Lower leg skin (tissue), 4 donors: Measurements from ENCODE around the gene CNOT10. TPM values are rescaled to one million over a fixed set of nuclear protein-coding genes. Genes with fewer than 3 reads are reported as not detected.

Experiments
- DNase-seq, 2 donors: peaks; one replicate each; pipeline ENCODE4 v3.0.0-alpha.2; 2019; ENCODE audit warnings: low spot score in 2 of 2
- H3K4me3 ChIP-seq: fragments of 200-600 bp; sonication (generic); 2 replicates; pipeline ENCODE4 v1.5.1; 2017; ENCODE audit warnings: mild to moderate bottlenecking, low read depth; ENCODE audit not compliant: poor library complexity, severe bottlenecking
- CTCF ChIP-seq, 3 donors: fragments of 450-650 bp; IDR thresholded peaks; one replicate each; pipeline ENCODE4 v1.5.1; 2016; ENCODE audit warnings: antibody characterized with exemption in 3 of 3, mild to moderate bottlenecking in 3 of 3, moderate library complexity in 2 of 3
- POLR2A ChIP-seq, 2 donors: fragments of 450-650 bp; IDR thresholded peaks; one replicate each; pipeline ENCODE4 v1.6.1; 2016 to 2017; ENCODE audit warnings: antibody characterized with exemption in 2 of 2, mild to moderate bottlenecking in 1 of 2, moderate library complexity in 1 of 2
- WGBS, 2 donors: methylation state at CpG; one replicate each; pipeline ENCODE4 v1.1.5; 2018; 5-methylcytosine and 5-hydroxymethylcytosine counted together
- intact Hi-C: fragments of 100-400 bp; cut with DNase I; formaldehyde crosslinking; loops from one replicate; pipeline ENCODE4 v1.15.0; 2023; ENCODE audit warnings: low total_unique reads
- total RNA-seq, 4 donors: library from RNA; depleted of rRNA; stranded (reverse); fragments of >200 nt; gene quantifications; one replicate each; pipeline ENCODE4 v1.1.0, GENCODE V29; 2016

CNOT10 gene
- total RNA-seq, 4 donors from 2014 or later, result 22.2 to 28.2 (median 24.0) TPM

- H3K4me3 ChIP-seq, result no peak overlapping the region
- intact Hi-C loops, result no loop called here
- DNase-seq, result peak in 1 of 2 donors; percentile 53
- TF ChIP-seq CTCF (IDR thresholded peaks at IDR 0.05) (no peak), POLR2A (IDR thresholded peaks at IDR 0.05) (no peak)
- 46 to 57% methylated on average over 37 to 41 of the region's 44 CpGs for WGBS, 2 donors
Measured at GRCh38 chr3:32821686-32822296, 136.8 kb downstream of the CNOT10 start.

- peak in 1 of 2 donors; percentile 5 for DNase-seq
- intact Hi-C loops, result no loop called here
- WGBS, 2 donors, result 86 to 88% methylated on average over 5 of the region's 5 CpGs
- TF ChIP-seq POLR2A (IDR thresholded peaks at IDR 0.05) (no peak), CTCF (IDR thresholded peaks at IDR 0.05) (no peak)
- no peak overlapping the region for H3K4me3 ChIP-seq
Measured at GRCh38 chr3:32822609-32823498, 137.9 kb downstream of the CNOT10 start.

Other genes with a start within 250 kb of the CNOT10 start
- 100 to 1,000 TPM in 2 of 4 donors, 10 to 100 TPM in 2; 63.1 to 284 (median 118) TPM for gene CMTM6, start 182.3 kb upstream of the CNOT10 start, total RNA-seq
- 10 to 100 TPM; 60.4 to 64.3 (median 62.8) TPM for gene DYNC1LI1, start 114.3 kb upstream of the CNOT10 start, total RNA-seq
- under 1 TPM in 1 of 4 donors, not detected in 3; 0.03 TPM for gene TRIM71, start 132.8 kb downstream of the CNOT10 start, total RNA-seq